NT2/D1 (cell line): ENCODE results near the gene POR.

Experiments
- SUZ12 ChIP-seq: IDR thresholded peaks from 2 replicates; pipeline ENCODE4 v1.6.1; 2011; ENCODE audit not compliant: insufficient read length, insufficient read depth; ENCODE audit errors: extremely low read depth
- YY1 ChIP-seq: IDR thresholded peaks from 2 replicates; pipeline ENCODE4 v1.6.1; 2011; ENCODE audit not compliant: insufficient read length, insufficient read depth
- ZNF274 ChIP-seq: IDR thresholded peaks from 2 replicates; pipeline ENCODE4 v1.6.1; 2011; ENCODE audit warnings: mild to moderate bottlenecking, low read depth, low read length

DNA sequence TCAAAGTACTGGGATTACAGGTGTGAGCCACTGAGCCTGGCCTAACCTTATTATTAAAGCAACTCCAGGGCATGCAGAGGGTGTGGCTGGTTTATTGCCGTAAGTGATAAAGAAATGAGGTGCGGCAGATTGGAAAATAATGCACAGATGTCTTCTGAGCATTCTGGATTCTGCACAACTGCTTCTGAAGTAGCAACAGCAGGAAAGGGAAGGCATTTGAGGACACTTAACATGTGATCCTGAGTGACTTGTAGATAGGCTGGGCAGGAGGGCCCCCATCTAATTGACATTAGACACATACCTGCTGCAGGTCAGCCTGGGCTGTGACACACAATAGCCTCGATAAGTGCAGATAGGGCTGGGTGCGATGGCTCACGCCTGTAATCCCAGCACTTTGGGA, 30.5 kb upstream of the POR start:
- no peak for TF ChIP-seq YY1
- no peak for TF ChIP-seq ZNF274
- no peak for TF ChIP-seq SUZ12
